ENCODE data around the gene ACP2. TPM values are rescaled to one million over a fixed set of nuclear protein-coding genes. Genes with fewer than 3 reads are reported as not detected.

Gene ACP2
- polyA plus RNA-seq, 2 of the 4 experiments (the other 2 are of a cell fraction): 13.6 to 19.7 TPM

DNA sequence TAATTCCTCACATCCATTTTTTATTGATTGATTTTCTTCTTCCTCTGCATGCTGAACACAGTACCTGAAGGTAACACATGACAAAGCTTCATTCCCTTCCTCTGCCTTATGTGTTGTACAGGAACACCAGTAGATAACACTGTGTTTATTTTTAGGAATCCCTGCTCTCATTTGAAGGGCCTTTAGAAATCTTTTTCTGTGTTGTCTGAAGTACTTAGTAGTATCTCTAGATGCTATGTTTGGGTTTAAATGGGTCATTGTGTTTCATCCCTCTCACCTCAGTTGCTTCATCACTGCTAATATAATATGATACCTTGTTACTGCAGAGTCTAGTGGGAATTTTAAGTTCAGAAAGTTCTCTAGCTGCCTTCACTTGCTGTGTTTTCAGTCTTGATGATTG, 31.5 kb upstream of the ACP2 start:
- DNase-seq (ENCODE audit: low read depth in 1 of 2, low spot score in 1 of 2): no peak
- FAIRE-seq: no peak
- CTCF ChIA-PET: interaction anchor here (0.6 to 1.7 kb wide), 4 partner anchors 9 to 75 kb away, joined by 3 to 9 read pairs (median 4); no protein-coding TSS in a partner anchor
- no peaks in the 10 kb centered on the region for H3K9me3 ChIP-seq
- ATAC-seq: no peak
- H3K4me2 ChIP-seq: no peak overlapping the region
- no peaks in the 10 kb centered on the region for H3K4me1 ChIP-seq
- no peak overlapping the region for H3K27ac ChIP-seq
- TF ChIP-seq RCOR1 (IDR thresholded peaks at IDR 0.05; ENCODE audit: low read depth, low read length) (no peak), SMC3 (IDR thresholded peaks at IDR 0.05) (no peak), ESRRA (IDR thresholded peaks at IDR 0.05; ENCODE audit: borderline replicate concordance, low read length) (no peak), MYC (IDR thresholded peaks at IDR 0.05; ENCODE audit: borderline replicate concordance, low read length) (no peak), ZFP36 (IDR thresholded peaks at IDR 0.05; ENCODE audit: borderline replicate concordance, partially characterized antibody) (no peak), NR3C1 (IDR thresholded peaks at IDR 0.05) (no peak), RAD21 (conservative IDR thresholded peaks at IDR 0.05 in 1 of 2, IDR thresholded peaks at IDR 0.05 in 1 of 2) (no peak), RNF2 (IDR thresholded peaks at IDR 0.05; ENCODE audit: borderline replicate concordance, low read depth) (no peak), USF2 (IDR thresholded peaks at IDR 0.05) (no peak), SREBF2 (IDR thresholded peaks at IDR 0.05) (no peak), POLR2AphosphoS2 (conservative IDR thresholded peaks at IDR 0.05; ENCODE audit: low read length) (no peak), HOXA7 (CRISPR knock-in tag; IDR thresholded peaks at IDR 0.05) (no peak), CEBPB (IDR thresholded peaks at IDR 0.05) (no peak), PBX3 (IDR thresholded peaks at IDR 0.05) (no peak), NFE2L2 (conservative IDR thresholded peaks at IDR 0.05; ENCODE audit: low read length) (no peak), JUNB (IDR thresholded peaks at IDR 0.05) (no peak), NPAS2 (CRISPR knock-in tag; IDR thresholded peaks at IDR 0.05; ENCODE audit: borderline replicate concordance) (no peak), CHD2 (IDR thresholded peaks at IDR 0.05; ENCODE audit: low read length, partially characterized antibody) (no peak), HES2 (IDR thresholded peaks at IDR 0.05) (no peak)
- TF ChIP-seq, protein P1, sequence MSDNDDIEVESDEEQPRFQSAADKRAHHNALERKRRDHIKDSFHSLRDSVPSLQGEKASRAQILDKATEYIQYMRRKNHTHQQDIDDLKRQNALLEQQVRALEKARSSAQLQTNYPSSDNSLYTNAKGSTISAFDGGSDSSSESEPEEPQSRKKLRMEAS (IDR thresholded peaks at IDR 0.05): no peak
- H3K4me3 ChIP-seq: no peak overlapping the region
- POLR2A ChIA-PET: no interaction called here

GRCh38 chr11:47278769-47279168, 30.2 kb upstream of the ACP2 start:
- H3K4me2 ChIP-seq: no peak overlapping the region
- ChIA-PET POLR2A (no interaction called here), CTCF (interaction anchor here (0.7 to 0.8 kb wide), 3 partner anchors 20 to 68 kb away, joined by 3 read pairs; no protein-coding TSS in a partner anchor)
- no peak for FAIRE-seq
- H3K4me1 ChIP-seq: no peaks in the 10 kb centered on the region
- no peak for ATAC-seq
- DNase-seq (ENCODE audit: low read depth in 1 of 2, low spot score in 1 of 2): no peak
- no peak overlapping the region for H3K4me3 ChIP-seq
- no peak overlapping the region for H3K27ac ChIP-seq
- no peaks in the 10 kb centered on the region for H3K9me3 ChIP-seq
- TF ChIP-seq NFE2L2 (conservative IDR thresholded peaks at IDR 0.05; ENCODE audit: low read length) (no peak), CHD2 (IDR thresholded peaks at IDR 0.05; ENCODE audit: low read length, partially characterized antibody) (no peak)
- WGBS (ENCODE audit: missing lambda C conversion rate): 91% methylated on average over 4 of the region's 4 CpGs

GRCh38 chr11:47278058-47278457, 29.4 kb upstream of the ACP2 start:
- H3K4me1 ChIP-seq: no peaks in the 10 kb centered on the region
- FAIRE-seq (no peak), DNase-seq (ENCODE audit: low read depth in 1 of 2, low spot score in 1 of 2) (no peak), ATAC-seq (no peak)
- TF ChIP-seq HMGXB4 (CRISPR knock-in tag; IDR thresholded peaks at IDR 0.05; ENCODE audit: borderline replicate concordance) (no peak), PHF8 (IDR thresholded peaks at IDR 0.05; ENCODE audit: borderline replicate concordance, low read depth) (no peak), POLR2A (IDR thresholded peaks at IDR 0.05; ENCODE audit: low read length) (no peak), CHD4 (IDR thresholded peaks at IDR 0.05; ENCODE audit: borderline replicate concordance) (no peak), SREBF2 (IDR thresholded peaks at IDR 0.05) (no peak), RFX5 (IDR thresholded peaks at IDR 0.05) (no peak), NFE2L2 (conservative IDR thresholded peaks at IDR 0.05; ENCODE audit: low read length) (no peak), EHMT2 (IDR thresholded peaks at IDR 0.05; ENCODE audit: low read depth) (no peak), NR3C1 (IDR thresholded peaks at IDR 0.05) (no peak), NPAS2 (CRISPR knock-in tag; IDR thresholded peaks at IDR 0.05; ENCODE audit: borderline replicate concordance) (no peak), E2F6 (IDR thresholded peaks at IDR 0.05; ENCODE audit: borderline replicate concordance, low read depth) (no peak), GATA3 (IDR thresholded peaks at IDR 0.05; ENCODE audit: borderline replicate concordance) (no peak), MAZ (IDR thresholded peaks at IDR 0.05; ENCODE audit: borderline replicate concordance, low read depth, low read length) (no peak), SMC3 (IDR thresholded peaks at IDR 0.05) (no peak), CEBPB (IDR thresholded peaks at IDR 0.05) (no peak), ZSCAN20 (CRISPR knock-in tag; IDR thresholded peaks at IDR 0.05) (no peak), BHLHE40 (IDR thresholded peaks at IDR 0.05; ENCODE audit: low read depth, low read length) (no peak), EHF (CRISPR knock-in tag; IDR thresholded peaks at IDR 0.05) (no peak)
- no peak overlapping the region for H3K4me2 ChIP-seq
- WGBS (ENCODE audit: missing lambda C conversion rate): 97% methylated on average over 3 of the region's 3 CpGs
- no peak overlapping the region for H3K4me3 ChIP-seq
- no peak overlapping the region for H3K27ac ChIP-seq
- ChIA-PET POLR2A (no interaction called here), CTCF (no interaction called here)
- H3K9me3 ChIP-seq: no peaks in the 10 kb centered on the region

Measured in A549 (cell line).